ENCODE data around the gene PRX. TPM values are rescaled to one million over a fixed set of nuclear protein-coding genes. Genes with fewer than 3 reads are reported as not detected.
A peak's percentile ranks its signal among the peaks of the same experiment; 100 is the strongest.

PRX gene
- total RNA-seq, 1 experiment from 2014 or later: 4.8 TPM

DNA sequence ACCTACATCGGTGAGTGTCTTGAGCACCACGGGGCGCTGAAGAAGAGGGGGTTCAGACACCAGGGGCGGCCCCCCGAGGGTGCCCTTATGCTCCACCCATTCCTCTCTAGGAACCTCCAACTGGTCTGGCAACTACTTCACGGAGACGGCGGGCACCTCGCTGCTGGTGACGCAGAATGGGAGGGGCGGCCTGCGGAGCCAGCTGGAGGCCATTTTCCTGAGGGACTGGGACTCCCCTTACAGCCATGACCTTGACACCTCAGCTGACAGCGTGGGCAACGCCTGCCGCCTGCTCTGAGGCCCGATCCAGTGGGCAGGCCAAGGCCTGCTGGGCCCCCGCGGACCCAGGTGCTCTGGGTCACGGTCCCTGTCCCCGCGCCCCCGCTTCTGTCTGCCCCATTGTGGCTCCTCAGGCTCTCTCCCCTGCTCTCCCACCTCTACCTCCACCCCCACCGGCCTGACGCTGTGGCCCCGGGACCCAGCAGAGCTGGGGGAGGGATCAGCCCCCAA lies 35.2 kb downstream of the PRX start:
- no peaks in the 10 kb centered on the region for H3K9me3 ChIP-seq (ENCODE audit: control insufficient read depth in 1 of 2, insufficient read depth in 1 of 2, low read depth in 1 of 2, low read length in 2 of 2)
- H3K36me3 ChIP-seq (ENCODE audit: control insufficient read depth in 1 of 2, insufficient read depth in 2 of 2, low read length in 2 of 2): no peaks in the 10 kb centered on the region; a peak in 1 of 4 replicates
- no peak for ATAC-seq
- RAD21 ChIA-PET (ENCODE audit: low non-redundant PET in 1 of 2, low total read pairs in 2 of 2, uncharacterized antibody in 2 of 2, unreplicated experiment in 2 of 2): no interaction called here
- CTCF ChIA-PET: interaction anchor here (1.3 kb wide), 1 partner anchor 238 kb away, joined by 3 read pairs; no protein-coding TSS in a partner anchor
- no peak overlapping the region for H3K27ac ChIP-seq (ENCODE audit: low read depth, low read length)
- TF ChIP-seq SRF (IDR thresholded peaks at IDR 0.05; ENCODE audit: low read depth) (no peak), EGR1 (IDR thresholded peaks at IDR 0.05; ENCODE audit: low read depth) (no peak), YY1 (IDR thresholded peaks at IDR 0.05; ENCODE audit: extremely low read depth, insufficient replicate concordance, low read depth, low read length) (no peak), TCF7L2 (IDR thresholded peaks at IDR 0.05; ENCODE audit: borderline replicate concordance, extremely low read depth, insufficient read depth, insufficient read length) (no peak), SP1 (IDR thresholded peaks at IDR 0.05; ENCODE audit: low read depth) (no peak), EZH2phosphoT487 (IDR thresholded peaks at IDR 0.05; ENCODE audit: borderline replicate concordance) (no peak), JUND (IDR thresholded peaks at IDR 0.05) (no peak), RAD21 (IDR thresholded peaks at IDR 0.05; ENCODE audit: low read depth) (no peak), FOSL1 (IDR thresholded peaks at IDR 0.05; ENCODE audit: low read depth) (no peak), ZFX (IDR thresholded peaks at IDR 0.05) (no peak), CBX3 (IDR thresholded peaks at IDR 0.05; ENCODE audit: low read depth) (no peak), SIN3A (IDR thresholded peaks at IDR 0.05; ENCODE audit: low read depth) (no peak), ELF1 (IDR thresholded peaks at IDR 0.05; ENCODE audit: borderline replicate concordance, low read depth) (no peak)
- TF ChIP-seq, protein P1, sequence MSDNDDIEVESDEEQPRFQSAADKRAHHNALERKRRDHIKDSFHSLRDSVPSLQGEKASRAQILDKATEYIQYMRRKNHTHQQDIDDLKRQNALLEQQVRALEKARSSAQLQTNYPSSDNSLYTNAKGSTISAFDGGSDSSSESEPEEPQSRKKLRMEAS (IDR thresholded peaks at IDR 0.05): no peak
- TF ChIP-seq, protein P2, sequence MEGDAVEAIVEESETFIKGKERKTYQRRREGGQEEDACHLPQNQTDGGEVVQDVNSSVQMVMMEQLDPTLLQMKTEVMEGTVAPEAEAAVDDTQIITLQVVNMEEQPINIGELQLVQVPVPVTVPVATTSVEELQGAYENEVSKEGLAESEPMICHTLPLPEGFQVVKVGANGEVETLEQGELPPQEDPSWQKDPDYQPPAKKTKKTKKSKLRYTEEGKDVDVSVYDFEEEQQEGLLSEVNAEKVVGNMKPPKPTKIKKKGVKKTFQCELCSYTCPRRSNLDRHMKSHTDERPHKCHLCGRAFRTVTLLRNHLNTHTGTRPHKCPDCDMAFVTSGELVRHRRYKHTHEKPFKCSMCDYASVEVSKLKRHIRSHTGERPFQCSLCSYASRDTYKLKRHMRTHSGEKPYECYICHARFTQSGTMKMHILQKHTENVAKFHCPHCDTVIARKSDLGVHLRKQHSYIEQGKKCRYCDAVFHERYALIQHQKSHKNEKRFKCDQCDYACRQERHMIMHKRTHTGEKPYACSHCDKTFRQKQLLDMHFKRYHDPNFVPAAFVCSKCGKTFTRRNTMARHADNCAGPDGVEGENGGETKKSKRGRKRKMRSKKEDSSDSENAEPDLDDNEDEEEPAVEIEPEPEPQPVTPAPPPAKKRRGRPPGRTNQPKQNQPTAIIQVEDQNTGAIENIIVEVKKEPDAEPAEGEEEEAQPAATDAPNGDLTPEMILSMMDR (IDR thresholded peaks at IDR 0.05 in 2 of 3, conservative IDR thresholded peaks at IDR 0.05 in 1 of 3; ENCODE audit: borderline replicate concordance in 1 of 3, insufficient read depth in 1 of 3, low read depth in 2 of 3, low read length in 2 of 3): no peak
- TF ChIP-seq, protein P3, sequence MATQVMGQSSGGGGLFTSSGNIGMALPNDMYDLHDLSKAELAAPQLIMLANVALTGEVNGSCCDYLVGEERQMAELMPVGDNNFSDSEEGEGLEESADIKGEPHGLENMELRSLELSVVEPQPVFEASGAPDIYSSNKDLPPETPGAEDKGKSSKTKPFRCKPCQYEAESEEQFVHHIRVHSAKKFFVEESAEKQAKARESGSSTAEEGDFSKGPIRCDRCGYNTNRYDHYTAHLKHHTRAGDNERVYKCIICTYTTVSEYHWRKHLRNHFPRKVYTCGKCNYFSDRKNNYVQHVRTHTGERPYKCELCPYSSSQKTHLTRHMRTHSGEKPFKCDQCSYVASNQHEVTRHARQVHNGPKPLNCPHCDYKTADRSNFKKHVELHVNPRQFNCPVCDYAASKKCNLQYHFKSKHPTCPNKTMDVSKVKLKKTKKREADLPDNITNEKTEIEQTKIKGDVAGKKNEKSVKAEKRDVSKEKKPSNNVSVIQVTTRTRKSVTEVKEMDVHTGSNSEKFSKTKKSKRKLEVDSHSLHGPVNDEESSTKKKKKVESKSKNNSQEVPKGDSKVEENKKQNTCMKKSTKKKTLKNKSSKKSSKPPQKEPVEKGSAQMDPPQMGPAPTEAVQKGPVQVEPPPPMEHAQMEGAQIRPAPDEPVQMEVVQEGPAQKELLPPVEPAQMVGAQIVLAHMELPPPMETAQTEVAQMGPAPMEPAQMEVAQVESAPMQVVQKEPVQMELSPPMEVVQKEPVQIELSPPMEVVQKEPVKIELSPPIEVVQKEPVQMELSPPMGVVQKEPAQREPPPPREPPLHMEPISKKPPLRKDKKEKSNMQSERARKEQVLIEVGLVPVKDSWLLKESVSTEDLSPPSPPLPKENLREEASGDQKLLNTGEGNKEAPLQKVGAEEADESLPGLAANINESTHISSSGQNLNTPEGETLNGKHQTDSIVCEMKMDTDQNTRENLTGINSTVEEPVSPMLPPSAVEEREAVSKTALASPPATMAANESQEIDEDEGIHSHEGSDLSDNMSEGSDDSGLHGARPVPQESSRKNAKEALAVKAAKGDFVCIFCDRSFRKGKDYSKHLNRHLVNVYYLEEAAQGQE (IDR thresholded peaks at IDR 0.05; ENCODE audit: low read depth): no peak
- TF ChIP-seq, protein P4, sequence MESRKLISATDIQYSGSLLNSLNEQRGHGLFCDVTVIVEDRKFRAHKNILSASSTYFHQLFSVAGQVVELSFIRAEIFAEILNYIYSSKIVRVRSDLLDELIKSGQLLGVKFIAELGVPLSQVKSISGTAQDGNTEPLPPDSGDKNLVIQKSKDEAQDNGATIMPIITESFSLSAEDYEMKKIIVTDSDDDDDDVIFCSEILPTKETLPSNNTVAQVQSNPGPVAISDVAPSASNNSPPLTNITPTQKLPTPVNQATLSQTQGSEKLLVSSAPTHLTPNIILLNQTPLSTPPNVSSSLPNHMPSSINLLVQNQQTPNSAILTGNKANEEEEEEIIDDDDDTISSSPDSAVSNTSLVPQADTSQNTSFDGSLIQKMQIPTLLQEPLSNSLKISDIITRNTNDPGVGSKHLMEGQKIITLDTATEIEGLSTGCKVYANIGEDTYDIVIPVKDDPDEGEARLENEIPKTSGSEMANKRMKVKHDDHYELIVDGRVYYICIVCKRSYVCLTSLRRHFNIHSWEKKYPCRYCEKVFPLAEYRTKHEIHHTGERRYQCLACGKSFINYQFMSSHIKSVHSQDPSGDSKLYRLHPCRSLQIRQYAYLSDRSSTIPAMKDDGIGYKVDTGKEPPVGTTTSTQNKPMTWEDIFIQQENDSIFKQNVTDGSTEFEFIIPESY (IDR thresholded peaks at IDR 0.05; ENCODE audit: extremely low read depth, insufficient replicate concordance, low read length): no peak
- no peak overlapping the region for H3K4me2 ChIP-seq (ENCODE audit: low read length)
- H3K4me1 ChIP-seq (ENCODE audit: control insufficient read depth in 1 of 2, insufficient read depth in 2 of 2, low read length in 2 of 2): no peaks in the 10 kb centered on the region
- H3K79me2 ChIP-seq (ENCODE audit: insufficient read depth, low read length): no peaks in the 10 kb centered on the region
- no peaks in the 10 kb centered on the region for H4K20me1 ChIP-seq (ENCODE audit: insufficient read depth)
- TSS peak; percentile 84 for BruUV-seq (replicated peaks)
- H3K9ac ChIP-seq (ENCODE audit: low read length): no peak overlapping the region
- H2AFZ ChIP-seq (ENCODE audit: low read depth, low read length, poor library complexity, severe bottlenecking): no peak overlapping the region
- intact Hi-C loops (cut with micrococcal nuclease): no loop called here
- H3K4me3 ChIP-seq (replicated peaks in 1 of 2; ENCODE audit: low read depth in 1 of 2, low read length in 2 of 2): no peak overlapping the region
- POLR2A ChIA-PET: no interaction called here
- no peaks in the 10 kb centered on the region for H3K27me3 ChIP-seq (ENCODE audit: insufficient read depth, low read length)
- H3K9me2 ChIP-seq (ENCODE audit: insufficient read depth): no peaks in the 10 kb centered on the region
- DNase-seq (ENCODE audit: low read depth, low spot score): no peak
